ENCODE measurements around the gene ZNF280B. TPM values are rescaled to one million over a fixed set of nuclear protein-coding genes. Genes with fewer than 3 reads are reported as not detected.

ZNF280B gene, protein sequence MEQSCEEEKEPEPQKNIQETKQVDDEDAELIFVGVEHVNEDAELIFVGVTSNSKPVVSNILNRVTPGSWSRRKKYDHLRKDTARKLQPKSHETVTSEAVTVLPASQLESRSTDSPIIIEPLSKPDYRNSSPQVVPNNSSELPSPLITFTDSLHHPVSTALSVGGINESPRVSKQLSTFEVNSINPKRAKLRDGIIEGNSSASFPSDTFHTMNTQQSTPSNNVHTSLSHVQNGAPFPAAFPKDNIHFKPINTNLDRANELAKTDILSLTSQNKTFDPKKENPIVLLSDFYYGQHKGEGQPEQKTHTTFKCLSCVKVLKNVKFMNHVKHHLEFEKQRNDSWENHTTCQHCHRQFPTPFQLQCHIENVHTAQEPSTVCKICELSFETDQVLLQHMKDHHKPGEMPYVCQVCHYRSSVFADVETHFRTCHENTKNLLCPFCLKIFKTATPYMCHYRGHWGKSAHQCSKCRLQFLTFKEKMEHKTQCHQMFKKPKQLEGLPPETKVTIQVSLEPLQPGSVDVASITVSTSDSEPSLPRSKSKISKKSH
- 0.24 and 0.37 TPM in 2 replicates for total RNA-seq

GRCh38 chr22:22508274-22509176 lies at the start of gene ZNF280B:
Gene ZNF280B (minus strand): TSS chr22:22508742. CDS start chr22:22489398, 19,344 bp downstream.

GRCh38 chr22:22520020-22520656 lies 11.6 kb upstream of the ZNF280B start, which contains the start of gene ZNF280A:
Gene ZNF280A (minus strand): TSS chr22:22520270. CDS start chr22:22515630, 4,640 bp downstream.

Other genes starting within 250 kb of the ZNF280B start
- gene ZNF280A, start 11.5 kb upstream of the ZNF280B start, total RNA-seq = 0.06 TPM in 1 of 2 replicates, not detected in the other
- 0.34 TPM in 1 of 2 replicates, not detected in the other for gene PRAME, start 50.5 kb upstream of the ZNF280B start, total RNA-seq
- not detected in 2 replicates for gene GGTLC2, start 135.9 kb upstream of the ZNF280B start, total RNA-seq

All from cardiac ventricle fibroblast (primary cell).